Endothelial cell of hepatic sinusoid (primary cell): ENCODE measurements around the gene ACOT7.

Experiments used
- in situ Hi-C: cut with HindIII; loops from 2 replicates; pipeline ENCODE4 v1.10.0; 2017; ENCODE audit warnings: low sequenced_read_pairs

Gene ACOT7

DNA sequence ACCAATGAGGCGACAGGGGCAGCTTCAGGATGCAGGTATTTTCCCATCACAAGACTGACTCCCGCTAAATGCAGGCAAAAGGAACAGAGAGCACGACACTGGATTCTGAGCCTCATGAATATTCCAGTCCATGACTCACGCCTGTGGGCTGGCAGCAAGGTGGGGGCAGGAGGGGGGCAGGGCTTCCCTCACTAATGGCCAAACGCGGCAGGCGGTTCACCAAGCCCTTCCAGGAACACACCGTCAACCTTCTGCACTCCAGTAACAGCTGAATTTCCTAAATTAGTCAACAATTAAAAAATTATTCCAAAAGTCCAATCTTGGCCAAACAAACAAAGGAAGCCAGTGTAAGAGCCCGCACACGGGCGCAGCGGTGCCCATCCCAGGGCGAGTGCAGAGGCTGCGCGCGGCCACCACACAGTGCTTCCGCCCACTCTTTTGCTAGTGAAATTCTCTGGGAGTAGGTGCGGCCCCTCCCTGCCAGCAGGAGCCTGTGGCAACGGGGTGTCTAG is 120.1 kb downstream of the ACOT7 start:
- in situ Hi-C loops, result no loop called here

GRCh38 chr1:6272868-6273267 is 120.7 kb downstream of the ACOT7 start:
- in situ Hi-C loops, result no loop called here

DNA sequence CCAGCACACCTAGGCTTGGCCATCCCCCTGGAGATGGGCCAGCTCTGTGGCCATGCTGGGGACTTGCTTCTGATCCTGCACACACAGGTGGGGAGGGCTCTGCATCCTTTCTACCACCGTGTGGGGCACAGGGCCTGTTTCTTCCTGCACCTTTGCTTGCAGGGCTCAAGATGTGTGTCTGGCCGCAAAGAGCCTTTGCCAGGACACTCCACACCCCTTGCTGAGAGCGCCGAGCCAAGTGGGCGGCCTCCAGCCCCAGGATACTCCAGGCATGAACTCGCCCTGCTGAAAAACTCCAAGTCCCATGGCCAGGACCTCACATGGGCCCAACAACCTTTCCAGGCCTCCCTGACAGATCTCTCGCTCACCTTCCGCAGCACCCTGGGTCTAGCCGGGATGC is 121.1 kb downstream of the ACOT7 start:
- in situ Hi-C loops, result no loop called here

GRCh38 chr1:6271554-6271953 is 122.0 kb downstream of the ACOT7 start:
- in situ Hi-C loops, result no loop called here

GRCh38 chr1:6271006-6271405 is 122.6 kb downstream of the ACOT7 start:
- in situ Hi-C loops, result no loop called here

DNA sequence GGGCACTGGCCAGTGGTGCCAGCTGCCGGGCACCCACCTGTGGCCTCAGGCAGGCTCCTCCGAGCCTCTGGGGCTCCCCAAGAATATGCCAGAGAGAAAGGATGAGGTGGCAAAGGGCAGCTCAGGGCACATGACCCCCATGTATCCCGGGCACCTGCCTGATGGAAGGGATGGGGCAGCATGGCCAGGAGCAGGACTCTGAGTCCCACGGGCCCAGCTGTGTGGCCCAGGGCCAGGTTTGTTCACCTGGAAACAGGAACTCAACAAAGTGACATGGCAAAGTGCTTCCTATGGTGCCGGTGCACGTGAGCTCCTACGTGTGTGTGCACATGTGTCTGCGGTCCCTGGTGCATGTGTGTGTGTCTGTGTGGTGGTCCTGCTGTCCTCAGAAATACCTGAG is 123.2 kb downstream of the ACOT7 start:
- in situ Hi-C loops, result no loop called here

- in situ Hi-C loops, result no loop called here
Measured at GRCh38 chr1:6269720-6270400, 123.7 kb downstream of the ACOT7 start.

DNA sequence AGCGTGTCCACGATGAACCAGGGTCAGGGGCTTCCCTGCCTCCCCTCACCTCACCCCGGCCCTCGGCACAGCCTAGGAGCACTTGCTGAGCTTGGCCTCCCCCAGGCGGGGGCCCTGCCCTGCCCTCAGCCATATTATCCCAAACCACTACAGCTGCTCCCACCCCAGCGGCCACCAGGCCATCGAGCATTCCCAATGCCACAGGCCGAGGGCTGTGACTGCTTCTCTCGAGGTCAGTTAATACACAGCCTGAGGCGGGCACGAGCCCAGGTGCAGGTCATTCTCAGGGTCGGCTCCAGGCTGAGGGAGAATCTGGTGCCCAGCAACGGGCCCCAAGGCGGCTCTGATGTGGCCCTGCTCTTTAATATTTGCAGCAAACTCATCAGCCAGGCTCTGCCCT is 124.3 kb downstream of the ACOT7 start:
- in situ Hi-C loops, result no loop called here

DNA sequence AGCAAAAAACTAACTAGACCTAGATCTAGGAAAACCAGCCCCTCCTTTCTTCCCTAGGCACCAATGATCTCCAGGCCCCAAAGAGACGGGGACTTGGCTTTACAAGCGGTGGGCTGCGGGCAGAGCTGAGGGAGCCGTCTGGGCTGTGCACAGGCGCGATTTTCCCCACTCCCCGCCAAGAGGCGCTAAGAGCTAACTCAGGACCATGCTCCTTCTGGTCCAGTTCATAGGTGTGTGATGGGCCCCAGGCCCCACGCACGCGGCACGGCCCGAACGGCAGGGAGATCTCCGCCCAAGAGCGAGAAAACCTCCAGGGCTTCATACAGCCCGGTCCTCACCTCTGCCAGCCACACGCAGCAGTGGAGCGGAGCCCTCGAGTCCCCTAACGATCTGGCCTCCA is 125.2 kb downstream of the ACOT7 start:
- in situ Hi-C loops, result no loop called here

DNA sequence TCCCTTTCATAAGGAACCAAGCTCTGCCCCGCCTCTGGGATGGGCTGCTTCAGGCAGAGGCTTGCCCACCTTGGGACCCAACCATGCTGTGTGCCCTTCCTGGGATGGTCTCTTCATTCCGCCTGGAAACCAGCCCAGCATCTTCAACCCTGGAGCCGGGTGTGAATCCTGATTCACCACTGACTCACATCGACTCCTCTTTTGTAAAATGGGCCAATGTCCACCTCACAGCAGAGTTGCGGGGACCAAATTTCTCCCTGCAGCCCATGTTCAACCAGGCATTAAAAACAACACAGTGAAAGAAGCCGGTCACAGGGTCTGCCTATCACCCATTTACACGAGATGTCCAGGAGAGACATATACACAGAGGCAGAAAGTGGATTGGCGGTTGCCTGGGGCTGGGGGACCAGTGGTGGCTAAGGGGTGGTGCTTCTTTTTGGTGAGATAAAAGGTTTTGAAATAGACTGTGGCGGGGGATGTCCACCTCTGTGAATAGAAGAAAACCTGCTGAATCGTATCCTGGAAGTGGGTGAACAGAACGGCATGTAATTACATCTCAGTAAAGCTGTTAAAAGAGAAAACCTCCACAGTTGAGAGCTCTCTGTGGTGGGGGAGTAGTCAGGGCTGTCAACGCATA is 125.8 kb downstream of the ACOT7 start:
- in situ Hi-C loops, result no loop called here

DNA sequence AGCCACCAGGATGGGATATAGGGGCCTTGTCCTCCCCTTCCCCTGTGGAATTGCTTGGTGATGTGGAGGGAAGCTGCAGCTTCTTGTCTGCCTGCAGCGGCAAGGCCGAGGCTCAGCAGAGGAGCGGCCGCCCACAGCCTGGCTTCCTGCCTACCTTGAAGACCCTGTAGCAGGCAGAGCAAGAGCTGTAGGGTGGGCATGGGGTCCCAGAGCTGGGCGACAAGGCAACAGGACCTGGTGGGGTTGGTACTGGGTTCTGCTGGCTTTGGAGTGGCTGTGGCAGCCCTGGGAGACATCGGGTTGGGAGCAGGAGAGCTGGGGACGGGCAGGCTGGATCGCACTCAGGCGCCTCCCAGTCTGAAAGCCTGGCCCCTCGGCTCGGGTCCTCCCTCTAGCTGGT is 126.9 kb downstream of the ACOT7 start:
- in situ Hi-C loops, result no loop called here

- in situ Hi-C loops, result no loop called here
Measured at GRCh38 chr1:6265151-6265550, 128.4 kb downstream of the ACOT7 start.

DNA sequence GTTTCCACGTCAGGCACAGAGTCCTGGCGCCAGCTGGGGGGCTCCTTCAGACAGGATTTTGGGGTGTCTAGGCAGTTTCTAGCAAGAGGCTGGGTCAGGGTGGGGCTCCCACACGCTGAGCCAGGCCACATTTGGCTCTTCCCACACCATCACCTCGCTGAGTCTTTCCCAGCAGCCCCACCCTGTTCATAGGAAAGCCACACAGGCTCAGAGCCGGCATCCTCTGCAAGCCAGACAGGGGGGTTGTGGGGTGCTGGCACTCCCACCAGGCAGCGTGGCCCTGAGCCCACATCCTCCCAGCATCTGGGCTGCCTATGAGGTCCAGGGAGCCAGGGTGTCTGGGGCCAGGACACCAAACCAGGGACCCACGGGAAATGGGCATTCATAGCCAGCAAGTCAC is 129.9 kb downstream of the ACOT7 start:
- in situ Hi-C loops, result loop anchor here (5.0 kb wide), 1 partner anchor 69 kb away; no protein-coding TSS in a partner anchor

GRCh38 chr1:6262555-6263420 is 130.8 kb downstream of the ACOT7 start:
- in situ Hi-C loops, result loop anchor here (5.0 kb wide), 1 partner anchor 70 kb away; no protein-coding TSS in a partner anchor

DNA sequence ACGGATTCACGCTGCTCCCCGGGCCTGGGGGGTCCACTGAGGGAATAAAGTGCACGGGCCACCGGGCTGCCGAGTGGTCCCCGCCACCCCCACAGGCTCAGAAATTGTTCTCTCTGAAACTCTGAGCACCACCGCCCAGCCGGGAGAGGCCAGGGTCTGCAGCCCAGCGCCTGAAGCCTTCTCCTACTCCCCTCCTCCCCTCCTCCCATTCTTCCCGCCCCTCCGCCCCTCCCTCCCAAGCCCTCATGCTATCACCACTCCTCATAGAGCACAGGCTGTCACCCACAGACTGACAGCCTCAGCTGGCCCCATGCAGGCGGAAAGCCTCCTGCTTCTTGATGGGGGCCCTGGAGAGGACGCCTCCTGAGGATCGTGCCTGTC is 132.0 kb downstream of the ACOT7 start:
- in situ Hi-C loops, result loop anchor here (5.0 kb wide), 1 partner anchor 71 kb away; no protein-coding TSS in a partner anchor

- in situ Hi-C loops, result loop anchor here (5.0 kb wide), 1 partner anchor 71 kb away; no protein-coding TSS in a partner anchor
Measured at GRCh38 chr1:6260961-6261614, 132.5 kb downstream of the ACOT7 start, which contains the start of gene GPR153. TSS of gene GPR153 (minus strand) at chr1:6261098. CDS start at chr1:6254905, 6,193 bp downstream.

GRCh38 chr1:6260433-6260934 is 133.1 kb downstream of the ACOT7 start:
- in situ Hi-C loops, result loop anchor here (5.0 kb wide), 1 partner anchor 72 kb away; no protein-coding TSS in a partner anchor

GRCh38 chr1:6259491-6260362 is 133.8 kb downstream of the ACOT7 start:
- in situ Hi-C loops, result loop anchor here (5.0 kb wide), 1 partner anchor 73 kb away; no protein-coding TSS in a partner anchor

GRCh38 chr1:6258675-6259074 is 134.9 kb downstream of the ACOT7 start:
- in situ Hi-C loops, result no loop called here
